Measurements from ENCODE around the gene KLHL21.

DNA sequence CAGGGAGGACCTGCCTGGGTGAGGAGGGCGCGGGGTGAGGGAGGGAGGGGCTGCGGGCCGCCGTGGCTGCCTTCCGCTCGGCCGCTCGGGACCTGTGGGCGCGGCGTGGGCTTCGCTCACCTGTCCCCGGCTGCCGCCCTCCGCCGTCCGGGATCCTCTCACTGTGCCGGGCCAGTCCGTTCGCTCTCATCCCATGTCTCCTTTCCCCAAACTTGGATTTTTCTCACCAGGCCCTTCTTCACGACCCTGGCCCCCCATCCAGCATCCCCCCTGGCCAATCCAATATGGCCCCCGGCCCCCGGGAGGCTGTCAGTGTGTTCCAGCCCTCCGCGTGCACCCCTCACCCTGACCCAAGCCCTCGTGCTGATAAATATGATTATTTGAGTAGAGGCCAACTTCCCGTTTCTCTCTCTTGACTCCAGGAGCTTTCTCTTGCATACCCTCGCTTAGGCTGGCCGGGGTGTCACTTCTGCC is 22.5 kb downstream of the KLHL21 start:
- TF ChIP-seq EZH2 (IDR thresholded peaks at IDR 0.05) (no peak), POLR2AphosphoS5 (IDR thresholded peaks at IDR 0.05; ENCODE audit: borderline replicate concordance, low read depth, low read length) (no peak), FOXP2 (optimal IDR thresholded peaks at IDR 0.05; ENCODE audit: control extremely low read depth, extremely low read length, insufficient read depth) (no peak)
